Measurements from ENCODE around the gene RAI1.
A peak's percentile ranks its signal among the peaks of the same experiment; 100 is the strongest.

Gene RAI1

GRCh38 chr17:17719199-17719940, 38.1 kb downstream of the RAI1 start:
- no peak for DNase-seq (ENCODE audit: low read depth)

DNA sequence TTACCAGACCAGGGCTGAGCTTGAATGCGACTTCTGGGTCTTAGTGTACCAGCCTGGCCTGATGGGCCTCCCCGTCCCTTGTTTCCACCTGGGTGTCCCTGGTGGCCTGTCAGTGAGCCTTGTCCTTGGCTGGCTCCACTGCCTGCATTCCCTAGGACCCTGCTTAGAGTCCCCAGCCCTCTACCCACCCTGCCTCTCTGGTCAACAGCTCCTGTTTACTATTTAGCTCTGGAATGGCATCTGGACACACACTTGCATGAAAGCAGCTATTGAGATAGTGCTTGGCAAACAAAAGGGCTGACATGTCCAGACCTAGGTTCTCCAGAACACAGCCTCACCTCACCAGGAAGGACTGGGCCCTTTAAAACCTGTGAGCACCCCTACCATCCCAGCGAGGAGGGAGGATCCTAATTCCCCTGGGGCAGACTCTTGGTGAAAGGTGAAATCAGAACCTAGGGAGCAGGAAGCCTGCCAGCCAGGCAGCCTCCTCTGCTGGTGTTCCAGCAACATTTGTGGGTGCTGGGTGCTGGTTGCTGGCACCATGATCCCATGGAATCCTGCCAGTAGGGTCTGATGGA, 38.8 kb downstream of the RAI1 start:
- no peak for DNase-seq (ENCODE audit: low read depth)

DNA sequence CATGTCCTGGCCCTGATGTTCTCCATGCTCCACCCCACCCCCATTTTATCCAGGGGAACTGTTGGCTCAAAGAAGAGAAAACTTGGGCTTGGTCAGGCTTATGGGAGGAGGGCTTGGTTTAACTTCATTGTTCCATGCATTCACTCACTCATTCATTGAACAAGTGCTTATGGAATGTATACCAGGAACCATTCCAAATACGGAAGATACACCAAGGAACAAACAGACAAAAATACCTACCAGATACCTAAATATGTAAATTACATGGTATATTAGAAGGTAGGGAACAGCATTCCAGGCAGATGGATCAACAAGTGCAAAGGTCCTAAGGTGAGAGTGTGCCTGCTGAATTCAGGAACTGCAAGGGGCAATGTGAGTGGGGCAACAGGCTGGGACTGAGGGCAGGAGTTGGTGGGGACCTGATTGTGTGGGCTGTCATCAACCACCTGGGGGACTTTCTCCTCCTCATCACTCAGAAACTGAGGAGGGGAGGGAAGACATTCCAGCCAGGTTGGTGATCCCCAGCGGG, 39.9 kb downstream of the RAI1 start:
- no peak for DNase-seq (ENCODE audit: low read depth)

DNA sequence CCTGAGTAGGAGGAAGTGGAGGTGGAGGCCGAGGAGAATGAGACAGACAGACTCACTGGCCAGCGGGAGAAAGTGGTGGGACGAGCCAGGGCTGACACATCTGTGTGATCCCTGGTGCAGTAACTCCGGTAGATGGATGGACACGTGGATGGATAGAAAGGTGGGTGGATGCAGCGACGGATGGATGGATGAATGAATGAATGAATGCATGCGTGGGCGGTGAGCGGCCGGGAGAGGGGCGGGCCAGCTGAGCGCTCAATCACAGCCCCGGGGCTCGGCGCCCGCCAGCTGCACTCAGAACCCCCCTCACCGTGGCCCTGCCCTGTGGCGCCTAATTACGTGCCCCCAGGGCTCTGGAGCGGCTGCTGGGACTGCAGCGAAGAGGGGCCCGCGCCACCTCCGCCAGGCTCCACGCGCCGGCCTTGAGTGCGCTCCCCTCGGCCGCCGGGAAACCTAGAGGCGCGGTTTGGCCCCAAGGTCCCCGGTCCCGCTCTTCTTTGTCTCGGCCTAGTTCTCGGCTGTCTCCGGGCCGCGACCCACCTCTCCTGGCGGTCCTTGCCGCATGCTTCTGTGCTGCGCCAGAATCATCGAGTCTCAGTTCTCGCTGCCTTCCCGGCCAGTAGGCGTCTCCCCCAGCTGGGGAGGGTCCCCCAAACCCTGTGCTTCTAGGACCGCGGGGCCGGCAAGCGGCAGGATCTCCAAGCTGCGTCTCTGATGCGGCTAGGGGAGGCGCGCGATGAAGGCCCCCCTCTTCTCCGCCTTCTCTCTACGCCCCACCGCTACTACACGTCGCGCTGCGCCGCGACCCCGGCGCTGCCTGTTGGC, 41.0 kb downstream of the RAI1 start:
- DNase-seq (ENCODE audit: low read depth), result peak; percentile 30

DNA sequence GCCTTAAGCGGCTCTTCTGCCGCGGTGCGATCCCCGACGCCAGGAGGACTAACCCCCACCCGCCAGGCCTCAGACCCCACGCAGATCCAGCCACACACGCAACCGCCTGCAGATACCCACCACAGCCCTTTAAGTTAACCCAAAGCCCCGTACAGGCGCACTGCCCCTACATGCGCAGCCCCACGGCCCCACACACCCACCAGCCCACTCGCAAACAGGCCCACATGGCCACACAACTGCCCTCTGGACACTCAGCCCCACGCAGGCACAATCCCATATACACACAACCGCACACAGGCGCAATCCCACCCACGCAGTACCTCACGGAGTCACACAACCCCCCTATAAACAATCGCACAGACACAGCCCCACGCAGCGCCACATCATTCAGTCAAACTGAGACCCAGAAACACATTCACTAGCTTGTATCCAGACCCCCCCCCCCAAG, 41.7 kb downstream of the RAI1 start:
- DNase-seq (ENCODE audit: low read depth), result no peak

- DNase-seq (ENCODE audit: low read depth), result peak; percentile 88
Measured at GRCh38 chr17:17723354-17724261, 42.4 kb downstream of the RAI1 start.

- DNase-seq (ENCODE audit: low read depth), result peak; percentile 59
Measured at GRCh38 chr17:17724307-17725010, 43.2 kb downstream of the RAI1 start.

- DNase-seq (ENCODE audit: low read depth), result no peak
Measured at GRCh38 chr17:17725011-17725751, 43.9 kb downstream of the RAI1 start.

GRCh38 chr17:17725752-17726457, 44.6 kb downstream of the RAI1 start:
- DNase-seq (ENCODE audit: low read depth), result no peak

GRCh38 chr17:17726458-17727060, 45.3 kb downstream of the RAI1 start:
- no peak for DNase-seq (ENCODE audit: low read depth)

GRCh38 chr17:17727111-17727659, 45.9 kb downstream of the RAI1 start:
- DNase-seq (ENCODE audit: low read depth), result no peak

- no peak for DNase-seq (ENCODE audit: low read depth)
Measured at GRCh38 chr17:17728146-17728545, 46.9 kb downstream of the RAI1 start.

- DNase-seq (ENCODE audit: low read depth), result no peak
Measured at GRCh38 chr17:17728550-17729251, 47.4 kb downstream of the RAI1 start.

GRCh38 chr17:17729620-17730249, 48.5 kb downstream of the RAI1 start:
- DNase-seq (ENCODE audit: low read depth), result no peak

DNA sequence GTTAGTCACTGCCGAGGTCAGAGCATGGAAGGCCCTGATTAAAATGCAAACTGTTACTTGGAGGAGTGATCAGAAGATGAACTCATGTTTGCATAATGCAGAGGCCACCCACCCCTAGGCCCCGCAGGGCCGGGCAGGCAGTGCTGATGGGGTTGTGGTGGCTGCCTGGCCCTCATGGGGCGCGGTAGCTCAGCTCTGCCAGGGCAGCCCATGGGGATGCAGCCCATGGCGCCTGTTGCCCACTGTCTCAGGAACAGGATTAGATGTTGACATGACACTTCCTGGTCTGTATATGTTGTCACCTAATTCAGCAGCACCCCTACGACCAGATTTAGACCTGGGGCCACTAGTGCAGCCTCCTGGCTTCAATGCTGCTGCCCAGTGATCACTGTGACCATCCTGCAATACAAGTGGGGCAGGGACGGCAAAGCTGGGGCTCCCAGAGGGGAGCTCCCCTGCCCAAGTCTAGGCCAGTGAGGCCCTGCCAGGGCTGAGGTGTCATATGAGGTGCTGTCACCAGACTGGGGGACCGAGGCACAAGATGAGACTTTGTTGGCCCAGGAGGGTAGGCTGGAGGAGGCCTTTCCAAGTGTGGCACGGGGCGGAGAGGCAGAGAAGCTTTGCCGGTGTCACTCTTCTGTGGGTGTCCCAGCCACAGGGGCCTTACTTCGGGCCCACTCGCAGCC, 49.1 kb downstream of the RAI1 start:
- no peak for DNase-seq (ENCODE audit: low read depth)

DNA sequence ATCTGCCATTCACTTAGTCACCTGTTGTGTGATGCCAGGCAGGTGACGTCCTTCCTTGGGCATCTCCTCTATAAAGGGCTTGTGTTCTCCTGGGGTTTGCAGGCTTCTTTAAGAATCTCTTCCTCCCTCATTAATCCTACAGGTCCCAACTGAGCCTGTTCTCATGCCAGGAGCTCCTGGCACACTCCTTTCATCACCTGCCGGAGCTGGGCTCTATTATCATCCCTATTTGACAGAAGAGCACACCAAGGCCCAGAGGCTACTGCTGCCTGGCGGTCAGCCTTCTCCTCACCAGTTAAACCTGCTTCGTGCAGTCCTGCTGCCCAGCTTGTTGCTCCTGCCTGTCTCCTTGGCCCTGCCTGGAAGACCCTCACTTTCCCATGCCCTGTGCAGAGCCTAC, 51.2 kb downstream of the RAI1 start:
- DNase-seq (ENCODE audit: low read depth), result no peak

All from EH (cell line).